Caco-2 (cell line): ENCODE measurements around the gene SSTR1. TPM values are rescaled to one million over a fixed set of nuclear protein-coding genes. Genes with fewer than 3 reads are reported as not detected.

Source experiments
- BruUV-seq: library from RNA; stranded (reverse); fragments of 400-500 nt; replicated peaks from 2 replicates; lab custom pipeline; 2021; lab: Mats Ljungman, UMichigan
- CTCF ChIA-PET: fragments of 300-600 bp; sonication (Branson Sonifier 250); formaldehyde crosslinking; loops from one replicate; lab custom pipeline; 2022; ENCODE audit warnings: antibody characterized with exemption; lab: Charles Lee
- POLR2A ChIA-PET: fragments of 300-600 bp; sonication (Branson Sonifier 250); formaldehyde crosslinking; loops from one replicate; lab custom pipeline; 2022; ENCODE audit warnings: antibody characterized with exemption; lab: Charles Lee
- DNase-seq, 2 experiments: peaks; one replicate each; pipeline versions ENCODE4 v3.0.0 to v3.0.0-alpha.2; 2020 to 2022
- H3K27me3 ChIP-seq: replicated peaks from 2 replicates; pipeline ENCODE4 v1.6.0; 2011; ENCODE audit warnings: low read length; ENCODE audit not compliant: control insufficient read depth, insufficient read depth
- H3K36me3 ChIP-seq: 2 replicates; pipeline ENCODE4 v1.5.1; 2011; ENCODE audit warnings: low read length; ENCODE audit not compliant: control insufficient read depth, insufficient read depth
- H3K4me1 ChIP-seq: fragments of 250-450 bp; sonication (Bioruptor Pico); 2 replicates; pipeline ENCODE4 v1.5.1; 2020; ENCODE audit warnings: mild to moderate bottlenecking
- H3K4me3 ChIP-seq: 2 replicates; pipeline ENCODE4 v1.5.1; 2011; ENCODE audit warnings: low read depth, mild to moderate bottlenecking, control low read depth, low read length
- H3K9me3 ChIP-seq: fragments of 250-450 bp; sonication (Bioruptor Pico); 2 replicates; pipeline ENCODE4 v1.5.1; 2020; ENCODE audit warnings: mild to moderate bottlenecking, moderate library complexity
- H3K27ac Mint-ChIP-seq: one replicate; pipeline ENCODE4 v1.8.0; 2022; ENCODE audit warnings: mixed read lengths; ENCODE audit not compliant: unreplicated experiment
- H3K27me3 Mint-ChIP-seq: one replicate; pipeline ENCODE4 v1.8.0; 2022; ENCODE audit warnings: mixed read lengths; ENCODE audit not compliant: insufficient read depth, unreplicated experiment
- H3K36me3 Mint-ChIP-seq: one replicate; pipeline ENCODE4 v1.8.0; 2022; ENCODE audit warnings: mild to moderate bottlenecking, mixed read lengths; ENCODE audit not compliant: insufficient read depth, unreplicated experiment
- H3K4me1 Mint-ChIP-seq: one replicate; pipeline ENCODE4 v1.8.0; 2022; ENCODE audit warnings: low read depth, mixed read lengths; ENCODE audit not compliant: unreplicated experiment
- H3K4me3 Mint-ChIP-seq: one replicate; pipeline ENCODE4 v1.8.0; 2022; ENCODE audit warnings: mild to moderate bottlenecking, moderate library complexity, mixed read lengths; ENCODE audit not compliant: unreplicated experiment
- H3K9me3 Mint-ChIP-seq: one replicate; pipeline ENCODE4 v1.8.0; 2022; ENCODE audit warnings: mixed read lengths; ENCODE audit not compliant: unreplicated experiment
- intact Hi-C: fragments of 100-400 bp; cut with micrococcal nuclease; formaldehyde crosslinking; loops from one replicate; pipeline ENCODE4 v1.10.0; 2022; ENCODE audit not compliant: unreplicated experiment
- total RNA-seq: library from RNA; stranded (reverse); gene quantifications from 2 replicates; pipeline ENCODE4 v1.2.3, GENCODE V29; 2022
- TF ChIP-seq, protein P1 (sequence below), 2 experiments: fragments of 200-600 bp in 1 of 2; IDR thresholded peaks; 1 replicate in 1 of 2; 2 replicates in 1 of 2; pipeline versions ENCODE4 v1.5.1 to v1.8.0; 2011 to 2022; ENCODE audit warnings: antibody characterized with exemption in 1 of 2, control low read depth in 1 of 2, inconsistent platforms in 1 of 2, low read depth in 1 of 2, low read length in 1 of 2, mild to moderate bottlenecking in 1 of 2, moderate library complexity in 1 of 2; ENCODE audit not compliant: insufficient read depth in 1 of 2, severe bottlenecking in 1 of 2, unreplicated experiment in 1 of 2

Gene SSTR1
- total RNA-seq, 1 experiment from 2014 or later: 9.6 TPM

- no TSS peak for BruUV-seq
- Mint-ChIP-seq H3K36me3 (peaks cover 16% of the 10 kb centered on the region), H3K4me3 (no peak overlapping the region), H3K4me1 (no peaks in the 10 kb centered on the region), H3K27me3 (peaks cover 3% of the 10 kb centered on the region), H3K27ac (no peak overlapping the region), H3K9me3 (no peaks in the 10 kb centered on the region)
- Histone ChIP-seq H3K27me3 (no peaks in the 10 kb centered on the region; the same call in 1 of the 2 replicates), H3K9me3 (no peaks in the 10 kb centered on the region), H3K4me1 (no peaks in the 10 kb centered on the region), H3K36me3 (no peaks in the 10 kb centered on the region; the same call in 1 of the 2 replicates), H3K4me3 (no peak overlapping the region)
- CTCF ChIA-PET: no interaction called here
- POLR2A ChIA-PET: no interaction called here
- TF ChIP-seq, protein P1, sequence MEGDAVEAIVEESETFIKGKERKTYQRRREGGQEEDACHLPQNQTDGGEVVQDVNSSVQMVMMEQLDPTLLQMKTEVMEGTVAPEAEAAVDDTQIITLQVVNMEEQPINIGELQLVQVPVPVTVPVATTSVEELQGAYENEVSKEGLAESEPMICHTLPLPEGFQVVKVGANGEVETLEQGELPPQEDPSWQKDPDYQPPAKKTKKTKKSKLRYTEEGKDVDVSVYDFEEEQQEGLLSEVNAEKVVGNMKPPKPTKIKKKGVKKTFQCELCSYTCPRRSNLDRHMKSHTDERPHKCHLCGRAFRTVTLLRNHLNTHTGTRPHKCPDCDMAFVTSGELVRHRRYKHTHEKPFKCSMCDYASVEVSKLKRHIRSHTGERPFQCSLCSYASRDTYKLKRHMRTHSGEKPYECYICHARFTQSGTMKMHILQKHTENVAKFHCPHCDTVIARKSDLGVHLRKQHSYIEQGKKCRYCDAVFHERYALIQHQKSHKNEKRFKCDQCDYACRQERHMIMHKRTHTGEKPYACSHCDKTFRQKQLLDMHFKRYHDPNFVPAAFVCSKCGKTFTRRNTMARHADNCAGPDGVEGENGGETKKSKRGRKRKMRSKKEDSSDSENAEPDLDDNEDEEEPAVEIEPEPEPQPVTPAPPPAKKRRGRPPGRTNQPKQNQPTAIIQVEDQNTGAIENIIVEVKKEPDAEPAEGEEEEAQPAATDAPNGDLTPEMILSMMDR (IDR thresholded peaks at IDR 0.05; ENCODE audit: insufficient read depth in 1 of 2, low read depth in 1 of 2, low read length in 1 of 2, severe bottlenecking in 1 of 2, unreplicated experiment in 1 of 2): no peak
- no peak for DNase-seq
- intact Hi-C loops: loop anchor here (5.0 kb wide), 2 partner anchors 238 to 958 kb away; no protein-coding TSS in a partner anchor
These were observed 2.4 kb upstream of the SSTR1 start for GRCh38 chr14:38205119-38205813.

GRCh38 chr14:38205949-38206665 lies 1.6 kb upstream of the SSTR1 start:
- H3K4me1 ChIP-seq: no peaks in the 10 kb centered on the region
- peaks cover 3% of the 10 kb centered on the region for H3K27me3 Mint-ChIP-seq
- no peaks in the 10 kb centered on the region for H3K9me3 ChIP-seq
- ChIA-PET CTCF (no interaction called here), POLR2A (no interaction called here)
- BruUV-seq: no TSS peak
- H3K9me3 Mint-ChIP-seq: no peaks in the 10 kb centered on the region
- intact Hi-C loops: loop anchor here (5.0 kb wide), 2 partner anchors 239 to 959 kb away; no protein-coding TSS in a partner anchor
- H3K4me3 Mint-ChIP-seq: no peak overlapping the region
- no peak overlapping the region for H3K27ac Mint-ChIP-seq
- TF ChIP-seq, protein P1 (IDR thresholded peaks at IDR 0.05; ENCODE audit: insufficient read depth in 1 of 2, low read depth in 1 of 2, low read length in 1 of 2, severe bottlenecking in 1 of 2, unreplicated experiment in 1 of 2): no peak
- DNase-seq: no peak
- peaks cover 16% of the 10 kb centered on the region for H3K36me3 Mint-ChIP-seq
- H3K4me1 Mint-ChIP-seq: peaks cover 5% of the 10 kb centered on the region
- no peak overlapping the region for H3K4me3 ChIP-seq
- H3K27me3 ChIP-seq: no peaks in the 10 kb centered on the region; the same call in 1 of the 2 replicates
- H3K36me3 ChIP-seq: no peaks in the 10 kb centered on the region; the same call in 1 of the 2 replicates

GRCh38 chr14:38206689-38207376 lies 871 bp upstream of the SSTR1 start:
- TF ChIP-seq, protein P1 (IDR thresholded peaks at IDR 0.05; ENCODE audit: insufficient read depth in 1 of 2, low read depth in 1 of 2, low read length in 1 of 2, severe bottlenecking in 1 of 2, unreplicated experiment in 1 of 2): no peak
- Histone ChIP-seq H3K27me3 (no peaks in the 10 kb centered on the region; the same call in 1 of the 2 replicates), H3K9me3 (no peaks in the 10 kb centered on the region), H3K36me3 (no peaks in the 10 kb centered on the region; the same call in 1 of the 2 replicates), H3K4me1 (no peaks in the 10 kb centered on the region), H3K4me3 (peak overlapping the region; percentile 49)
- no TSS peak for BruUV-seq
- CTCF ChIA-PET: no interaction called here
- no peaks in the 10 kb centered on the region for H3K9me3 Mint-ChIP-seq
- peaks cover 3% of the 10 kb centered on the region for H3K27me3 Mint-ChIP-seq
- H3K4me1 Mint-ChIP-seq: peaks cover 5% of the 10 kb centered on the region
- peak overlapping the region; percentile 94 for H3K4me3 Mint-ChIP-seq
- peak overlapping the region; percentile 86 for H3K27ac Mint-ChIP-seq
- no peak for DNase-seq
- intact Hi-C loops: loop anchor here (5.0 kb wide), 2 partner anchors 240 to 960 kb away; no protein-coding TSS in a partner anchor
- H3K36me3 Mint-ChIP-seq: peaks cover 16% of the 10 kb centered on the region
- POLR2A ChIA-PET: no interaction called here
